Spleen (tissue), 11 donors: ENCODE data around the gene CHRND. TPM values are rescaled to one million over a fixed set of nuclear protein-coding genes. Genes with fewer than 3 reads are reported as not detected.

ENCODE experiments used
- DNase-seq: peaks from one replicate; pipeline ENCODE4 v3.0.0-alpha.2; 2020
- H3K27ac ChIP-seq, 8 donors: fragments of 200-600 bp; sonication (generic) in 7 of 8; 1 replicate in 4 of 8; 2 replicates in 4 of 8; pipeline versions ENCODE4 v1.5.0 to v1.8.0; 2016 to 2021; ENCODE audit warnings: inconsistent platforms in 4 of 8, mild to moderate bottlenecking in 4 of 8, moderate library complexity in 1 of 8
- H3K27me3 ChIP-seq, 7 donors: fragments of 200-600 bp; sonication (generic) in 6 of 7; replicated peaks in 1 of 7; 1 replicate in 4 of 7; 2 replicates in 3 of 7; pipeline versions ENCODE4 v1.5.0 to v1.8.0; 2016 to 2021; ENCODE audit warnings: inconsistent platforms in 3 of 7, mild to moderate bottlenecking in 1 of 7
- H3K36me3 ChIP-seq, 6 donors: fragments of 200-600 bp; sonication (generic) in 5 of 6; 1 replicate in 4 of 6; 2 replicates in 2 of 6; pipeline versions ENCODE4 v1.5.0 to v1.8.0; 2016 to 2021; ENCODE audit warnings: inconsistent platforms in 2 of 6
- H3K4me1 ChIP-seq, 6 donors: fragments of 200-600 bp; sonication (generic) in 5 of 6; 1 replicate in 3 of 6; 2 replicates in 3 of 6; pipeline versions ENCODE4 v1.5.0 to v1.8.0; 2016 to 2021; ENCODE audit warnings: inconsistent platforms in 3 of 6
- H3K4me3 ChIP-seq, 8 donors: fragments of 200-600 bp; sonication (generic) in 7 of 8; 1 replicate in 4 of 8; 2 replicates in 4 of 8; pipeline versions ENCODE4 v1.5.0 to v1.8.0; 2016 to 2021; ENCODE audit warnings: inconsistent platforms in 4 of 8, mild to moderate bottlenecking in 4 of 8, moderate library complexity in 2 of 8
- H3K9me3 ChIP-seq, 8 donors: fragments of 200-600 bp; sonication (generic) in 7 of 8; 1 replicate in 4 of 8; 2 replicates in 4 of 8; pipeline versions ENCODE4 v1.5.0 to v1.8.0; 2016 to 2021; ENCODE audit warnings: inconsistent platforms in 4 of 8
- CTCF ChIP-seq, 11 experiments: fragments of 200-600 bp in 7 of 11; fragments of 450-650 bp in 4 of 11; sonication (generic) in 4 of 11; IDR thresholded peaks in 8 of 11; conservative IDR thresholded peaks in 3 of 11; 1 replicate in 7 of 11; 2 replicates in 4 of 11; pipeline versions ENCODE4 v1.4.0 to v1.8.0; 2016 to 2021; ENCODE audit warnings: antibody characterized with exemption in 11 of 11, inconsistent platforms in 4 of 11, mild to moderate bottlenecking in 1 of 11
- POLR2A ChIP-seq, 3 donors: fragments of 450-650 bp; IDR thresholded peaks; one replicate each; pipeline ENCODE4 v1.5.1; 2017; ENCODE audit warnings: antibody characterized with exemption in 3 of 3, mild to moderate bottlenecking in 1 of 3
- POLR2AphosphoS5 ChIP-seq, 3 donors: sonication (generic); formaldehyde crosslinking; IDR thresholded peaks; one replicate each; pipeline ENCODE4 v1.5.1; 2017; ENCODE audit warnings: antibody characterized with exemption in 3 of 3
- WGBS, 5 donors: extraction: QIAGEN DNeasy Blood & Tissue Kit in 3 of 5; methylation state at CpG; one replicate each; pipeline versions ENCODE4 v1.1.5 to v1.1.7; 2013 to 2018; 5-methylcytosine and 5-hydroxymethylcytosine counted together
- intact Hi-C: fragments of 100-400 bp; cut with DNase I; formaldehyde crosslinking; loops from one replicate; pipeline ENCODE4 v1.15.0; 2023; ENCODE audit warnings: low total_unique reads
- polyA plus RNA-seq, 3 donors: library from polyadenylated mRNA; stranded (reverse); fragments of 200-250 nt; gene quantifications; one replicate each; pipeline ENCODE4 v1.2.1, GENCODE V29; 2013
- total RNA-seq, 7 donors: library from RNA; depleted of rRNA in 3 of 7; stranded (reverse); fragments of >200 nt in 3 of 7; fragmentation: NEBNext Ultra II Directional in 4 of 7; extraction: Animal tissue kit (Norgen Biotek cat#: 25700) in 4 of 7; gene quantifications; one replicate each; pipeline versions ENCODE4 v1.1.0 to v1.2.1, GENCODE V29; 2016 to 2021
- donor health status: healthy with polysubstance abuse.
- donor health status: DM: no; HTN: no; CAD: no; lungs with moderate emphysema.
- donor health status: DM: no; HTN: no; CAD: no.
- donor health status: Bipolar disorder and iron deficiency.
- donor health status: healthy.
- donor health status: DM: no; HTN: no; CAD: no.
- donor health status: DM: yes; HTN: yes; CAD: no.

The CHRND gene
- total and polyA plus RNA-seq, 10 donors = 0.32 TPM; not detected in 9

GRCh38 chr2:232547991-232548390 lies 22.0 kb downstream of the CHRND start:
- TF ChIP-seq POLR2AphosphoS5 (IDR thresholded peaks at IDR 0.05) (no peak), CTCF (IDR thresholded peaks at IDR 0.05 in 8 of 11, conservative IDR thresholded peaks at IDR 0.05 in 3 of 11) (no peak), POLR2A (IDR thresholded peaks at IDR 0.05) (no peak)
- Histone ChIP-seq H3K4me3 (no peak overlapping the region), H3K9me3 (peaks cover 0 to 4% (median 0%) of the 10 kb centered on the region in 8 donors), H3K27ac (peak overlapping the region in 4 of 8 donors; percentile 34 to 69 (median 67)), H3K36me3 (peaks cover 0 to 48% (median 4%) of the 10 kb centered on the region in 6 donors), H3K27me3 (no peaks in the 10 kb centered on the region), H3K4me1 (peaks cover 17 to 68% (median 54%) of the 10 kb centered on the region in 6 donors)
- no peak for DNase-seq
- WGBS, 5 donors = 89 to 98% (median 95%) methylated on average over 6 of the region's 6 CpGs
- intact Hi-C loops = no loop called here

- Histone ChIP-seq H3K27ac (peak overlapping the region; percentile 93 to 100 (median 99)), H3K9me3 (peaks cover 0 to 4% (median 0%) of the 10 kb centered on the region in 8 donors), H3K27me3 (no peaks in the 10 kb centered on the region), H3K4me1 (peaks cover 21 to 86% (median 71%) of the 10 kb centered on the region in 6 donors), H3K36me3 (peaks cover 0 to 43% (median 6%) of the 10 kb centered on the region in 6 donors), H3K4me3 (peak overlapping the region; percentile 62 to 90 (median 82))
- no peak for DNase-seq
- TF ChIP-seq POLR2A (IDR thresholded peaks at IDR 0.05) = no peak
- no peak for TF ChIP-seq CTCF (IDR thresholded peaks at IDR 0.05 in 8 of 11, conservative IDR thresholded peaks at IDR 0.05 in 3 of 11)
- TF ChIP-seq POLR2AphosphoS5 (IDR thresholded peaks at IDR 0.05) = no peak
- 32 to 38% (median 37%) methylated on average over 21 of the region's 21 CpGs for WGBS, 5 donors
- intact Hi-C loops = no loop called here
These were observed 23.8 kb downstream of the CHRND start for GRCh38 chr2:232549655-232550353.

GRCh38 chr2:232550354-232551249 lies 24.6 kb downstream of the CHRND start, which contains the start of the genes EIF4E2 and TIGD1:
Gene EIF4E2, plus strand, starts transcription at chr2:232550689. Its CDS starts 36 bp downstream, at chr2:232550725.
Gene TIGD1, minus strand, starts transcription at chr2:232550557. Its CDS starts 675 bp downstream, at chr2:232549882.
- intact Hi-C loops = no loop called here
- Histone ChIP-seq H3K9me3 (peaks cover 0 to 4% (median 0%) of the 10 kb centered on the region in 8 donors), H3K36me3 (peaks cover 0 to 43% (median 6%) of the 10 kb centered on the region in 6 donors), H3K27me3 (no peaks in the 10 kb centered on the region), H3K4me1 (peaks cover 22 to 90% (median 76%) of the 10 kb centered on the region in 6 donors), H3K27ac (peak within 1 kb of the TSS; percentile 93 to 100 (median 99)), H3K4me3 (peak within 1 kb of the TSS; percentile 62 to 90 (median 82))
- TF ChIP-seq POLR2AphosphoS5 (IDR thresholded peaks at IDR 0.05) (peak; percentile 95 to 98 (median 95)), POLR2A (IDR thresholded peaks at IDR 0.05) (peak; percentile 5 to 87 (median 7)), CTCF (IDR thresholded peaks at IDR 0.05 in 8 of 11, conservative IDR thresholded peaks at IDR 0.05 in 3 of 11) (peak; percentile 40 to 77 (median 56))
- 0 to 1% (median 0%) methylated on average over 52 to 81 of the region's 81 CpGs for WGBS, 5 donors
- peak; percentile 99 for DNase-seq
